DND-41 (cell line): ENCODE measurements around the gene SNAPIN.

ENCODE experiments used
- ATAC-seq: fragments of 200-7000 bp; cut with Tn5 transposase; 3 replicates; pipeline ENCODE4 v1.9.1; 2021; ENCODE audit warnings: low read depth; ENCODE audit not compliant: insufficient read depth
- DNase-seq: peaks from one replicate; pipeline ENCODE4 v3.0.0-alpha.2; 2020
- H2AFZ ChIP-seq: 2 replicates; pipeline ENCODE4 v1.6.0; 2012; ENCODE audit warnings: low read depth, low read length
- H3K27ac ChIP-seq: 2 replicates; pipeline ENCODE4 v1.5.1; 2012; ENCODE audit warnings: low read length, inconsistent platforms
- H3K27me3 ChIP-seq: fragments of 200-600 bp; sonication (generic); 2 replicates; pipeline ENCODE4 v1.6.0; 2012; ENCODE audit warnings: low read length, mild to moderate bottlenecking, inconsistent platforms; ENCODE audit not compliant: insufficient read depth, poor library complexity
- H3K36me3 ChIP-seq: 2 replicates; pipeline ENCODE4 v1.5.1; 2012; ENCODE audit warnings: low read length, inconsistent platforms; ENCODE audit not compliant: insufficient read depth
- H3K4me1 ChIP-seq: 2 replicates; pipeline ENCODE4 v1.5.1; 2012; ENCODE audit warnings: mild to moderate bottlenecking, low read length; ENCODE audit not compliant: insufficient read depth
- H3K4me2 ChIP-seq: 2 replicates; pipeline ENCODE4 v1.6.0; 2012; ENCODE audit warnings: mild to moderate bottlenecking, moderate library complexity, low read length, inconsistent platforms; ENCODE audit not compliant: insufficient read depth
- H3K4me3 ChIP-seq, 2 experiments: fragments of 200-600 bp in 1 of 2; shearing (Covaris generic) in 1 of 2; 2 replicates each; pipeline ENCODE4 v1.5.1; 2012 to 2016; ENCODE audit warnings: inconsistent platforms in 2 of 2, low read length in 2 of 2, mild to moderate bottlenecking in 2 of 2, low read depth in 1 of 2, moderate library complexity in 1 of 2
- H3K79me2 ChIP-seq: 2 replicates; pipeline ENCODE4 v1.6.0; 2012; ENCODE audit warnings: low read length, inconsistent platforms; ENCODE audit not compliant: insufficient read depth
- H3K9ac ChIP-seq: 2 replicates; pipeline ENCODE4 v1.6.0; 2012; ENCODE audit warnings: low read depth, mild to moderate bottlenecking, inconsistent platforms, low read length, moderate library complexity
- H3K9me3 ChIP-seq: 2 replicates; pipeline ENCODE4 v1.5.1; 2012; ENCODE audit warnings: low read length, moderate library complexity, mild to moderate bottlenecking, inconsistent platforms; ENCODE audit not compliant: insufficient read depth, severe bottlenecking
- H4K20me1 ChIP-seq: 2 replicates; pipeline ENCODE4 v1.6.0; 2012; ENCODE audit warnings: low read length; ENCODE audit not compliant: insufficient read depth
- CTCF ChIP-seq: IDR thresholded peaks from 2 replicates; pipeline ENCODE4 v1.5.1; 2012; ENCODE audit warnings: borderline replicate concordance, low read length, moderate library complexity, mild to moderate bottlenecking; ENCODE audit not compliant: poor library complexity, severe bottlenecking; ENCODE audit errors: extremely low read depth
- EZH2 ChIP-seq: IDR thresholded peaks from 3 replicates; pipeline ENCODE4 v1.6.1; 2012; ENCODE audit warnings: borderline replicate concordance, low read depth, mild to moderate bottlenecking, moderate library complexity, low read length, inconsistent platforms; ENCODE audit not compliant: severe bottlenecking

The SNAPIN gene

DNA sequence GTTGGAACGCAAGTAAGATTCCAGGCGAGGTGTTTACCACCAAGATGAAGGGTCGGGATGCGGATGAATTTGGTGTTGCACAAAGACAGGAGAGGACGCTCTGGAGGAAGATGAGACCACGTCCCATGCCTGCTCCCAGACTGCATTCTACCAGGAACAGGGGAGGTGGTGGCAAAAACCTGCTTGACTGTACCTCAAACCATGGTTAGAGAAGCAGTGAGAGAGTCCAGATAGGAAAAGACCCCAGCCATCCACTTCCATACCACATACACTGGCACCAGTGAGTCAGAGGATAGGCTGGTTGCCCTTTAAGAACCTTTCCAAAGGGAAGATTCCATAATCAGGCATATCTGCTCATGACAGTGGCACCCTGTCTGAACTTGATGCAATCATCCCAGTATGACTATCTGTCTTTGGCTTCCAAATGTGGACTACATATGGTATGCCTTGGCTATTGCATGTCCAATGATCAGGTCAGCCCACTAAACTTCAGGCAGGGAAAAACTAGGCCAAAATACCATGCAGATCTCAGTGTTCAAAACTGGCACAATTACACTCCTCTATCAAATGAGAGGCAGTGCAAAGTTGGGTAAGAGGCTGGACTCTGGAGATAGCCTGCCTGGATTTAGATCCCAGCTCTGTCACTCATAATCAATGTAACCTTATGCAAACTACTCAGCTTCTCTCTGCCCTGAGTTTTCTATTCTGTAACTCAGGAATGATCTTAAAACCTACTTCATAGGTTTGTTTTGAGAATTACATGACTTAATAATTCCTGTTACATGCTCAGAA, 40.6 kb downstream of the SNAPIN start:
- Histone ChIP-seq H2AFZ (peak overlapping the region; percentile 10; the same call in 1 of the 2 replicates), H4K20me1 (no peaks in the 10 kb centered on the region), H3K27ac (no peak overlapping the region), H3K4me2 (no peak overlapping the region), H3K9me3 (no peaks in the 10 kb centered on the region), H3K36me3 (no peaks in the 10 kb centered on the region), H3K79me2 (no peaks in the 10 kb centered on the region), H3K9ac (no peak overlapping the region), H3K27me3 (no peaks in the 10 kb centered on the region), H3K4me1 (no peaks in the 10 kb centered on the region), H3K4me3 (no peak overlapping the region)
- TF ChIP-seq EZH2 (no peak), CTCF (no peak)
- no peak for ATAC-seq
- no peak for DNase-seq

DNA sequence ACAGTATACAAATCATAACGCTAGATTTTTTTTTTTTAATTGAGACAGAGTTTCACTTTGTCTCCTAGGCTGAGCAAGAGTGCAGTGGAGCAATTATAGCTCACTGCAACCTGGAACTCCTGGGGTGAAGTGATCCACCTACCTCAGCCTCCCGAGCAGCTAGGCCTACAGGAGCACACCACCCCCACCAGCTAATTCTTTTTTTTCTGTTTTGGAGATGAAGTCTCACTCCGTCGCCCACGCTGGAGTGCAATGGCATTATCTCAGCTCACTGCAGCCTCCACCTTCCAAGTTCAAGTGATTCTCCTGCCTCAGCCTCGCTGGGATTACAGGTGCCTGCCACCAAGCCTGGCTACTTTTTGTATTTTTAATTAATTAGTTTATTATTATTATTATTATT, 41.3 kb downstream of the SNAPIN start:
- Histone ChIP-seq H3K9me3 (no peaks in the 10 kb centered on the region), H3K79me2 (no peaks in the 10 kb centered on the region), H3K4me3 (no peak overlapping the region), H3K9ac (no peak overlapping the region), H3K4me2 (no peak overlapping the region), H4K20me1 (no peaks in the 10 kb centered on the region), H3K27ac (no peak overlapping the region), H3K4me1 (no peaks in the 10 kb centered on the region), H3K27me3 (no peaks in the 10 kb centered on the region), H3K36me3 (no peaks in the 10 kb centered on the region), H2AFZ (no peak overlapping the region)
- TF ChIP-seq EZH2 (no peak), CTCF (no peak)
- no peak for DNase-seq
- ATAC-seq, result no peak

DNA sequence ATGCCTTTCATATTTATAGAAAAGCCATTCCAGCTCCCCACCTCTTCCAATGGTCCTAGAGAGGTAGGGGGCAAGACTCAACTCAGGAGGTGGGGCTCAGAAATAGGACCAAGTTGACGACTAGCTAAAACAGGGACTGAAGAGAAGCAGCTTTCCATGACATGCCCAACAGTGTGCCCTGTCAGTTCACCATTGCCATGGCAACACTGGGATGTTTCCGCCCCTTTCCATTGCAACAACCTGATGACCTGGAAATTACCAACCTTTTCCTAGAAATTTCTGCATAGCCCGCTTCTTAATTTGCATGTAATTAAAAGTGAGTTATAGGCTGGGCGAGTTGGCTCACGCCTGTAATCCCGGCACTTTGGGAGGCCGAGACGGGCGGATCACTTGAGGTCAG, 47.0 kb downstream of the SNAPIN start:
- Histone ChIP-seq H3K27ac (no peak overlapping the region), H3K9me3 (no peaks in the 10 kb centered on the region), H3K27me3 (no peaks in the 10 kb centered on the region), H3K36me3 (no peaks in the 10 kb centered on the region), H3K4me3 (no peak overlapping the region), H3K4me1 (no peaks in the 10 kb centered on the region), H3K4me2 (no peak overlapping the region), H3K9ac (no peak overlapping the region), H4K20me1 (no peaks in the 10 kb centered on the region), H3K79me2 (no peaks in the 10 kb centered on the region), H2AFZ (no peak overlapping the region)
- no peak for TF ChIP-seq CTCF
- no peak for TF ChIP-seq EZH2
- DNase-seq (no peak), ATAC-seq (no peak)
